Right lobe of liver (tissue), 6 donors: ENCODE measurements around the gene CNOT6L. TPM values are rescaled to one million over a fixed set of nuclear protein-coding genes. Genes with fewer than 3 reads are reported as not detected.

Experiments
- ATAC-seq, 4 donors: fragments of 200-7000 bp; cut with Tn5 transposase; one replicate each; pipeline ENCODE4 v1.9.1; 2020; ENCODE audit warnings: mild to moderate bottlenecking in 4 of 4, moderate library complexity in 4 of 4
- DNase-seq, 3 donors: peaks; one replicate each; pipeline ENCODE4 v3.0.0-alpha.2; 2020
- H3K27ac ChIP-seq, 3 donors: fragments of 200-600 bp; one replicate each; pipeline ENCODE4 v1.8.0; 2022
- H3K27me3 ChIP-seq, 2 donors: fragments of 200-600 bp; one replicate each; pipeline ENCODE4 v1.8.0; 2022
- H3K36me3 ChIP-seq, 4 donors: fragments of 200-600 bp; sonication (generic) in 1 of 4; one replicate each; pipeline versions ENCODE4 v1.5.1 to v1.8.0; 2017 to 2022; ENCODE audit warnings: control low read depth in 1 of 4
- H3K4me1 ChIP-seq, 4 donors: fragments of 200-600 bp; sonication (generic) in 1 of 4; one replicate each; pipeline versions ENCODE4 v1.5.1 to v1.8.0; 2017 to 2022; ENCODE audit warnings: control low read depth in 1 of 4
- H3K4me3 ChIP-seq, 3 donors: fragments of 200-600 bp; one replicate each; pipeline ENCODE4 v1.8.0; 2022
- H3K9me3 ChIP-seq, 4 donors: fragments of 200-600 bp; sonication (generic) in 1 of 4; one replicate each; pipeline versions ENCODE4 v1.5.1 to v1.8.0; 2017 to 2022; ENCODE audit warnings: control low read depth in 1 of 4
- POLR2A ChIP-seq: fragments of 450-650 bp; IDR thresholded peaks from one replicate; pipeline ENCODE4 v1.6.1; 2017; ENCODE audit warnings: antibody characterized with exemption, mild to moderate bottlenecking
- WGBS: methylation state at CpG from one replicate; pipeline ENCODE4 v1.1.6; 2018; ENCODE audit warnings: low coverage, low lambda C conversion rate; ENCODE audit not compliant: insufficient coverage; ENCODE audit errors: missing lambda C conversion rate; 5-methylcytosine and 5-hydroxymethylcytosine counted together
- intact Hi-C, 2 donors: fragments of 100-400 bp; cut with DNase I; formaldehyde crosslinking; loops; one replicate each; pipeline versions ENCODE4 v1.11.2 to v1.14.1; 2022
- total RNA-seq, 6 experiments: library from RNA; depleted of rRNA in 2 of 6; stranded (reverse); fragments of >200 nt in 2 of 6; fragmentation: NEBNext Ultra II Directional in 3 of 6; extraction: Animal tissue kit (Norgen Biotek cat#: 25700) in 3 of 6; gene quantifications; one replicate each; pipeline versions ENCODE4 v1.1.0 to v1.2.4, GENCODE V29; 2016 to 2023
- TF ChIP-seq, protein P1 (sequence below), 4 donors: fragments of 200-600 bp in 3 of 4; fragments of 450-650 bp in 1 of 4; IDR thresholded peaks; one replicate each; pipeline versions ENCODE4 v1.5.1 to v1.8.0; 2016 to 2022; ENCODE audit warnings: antibody characterized with exemption in 4 of 4, mild to moderate bottlenecking in 2 of 4
- donor health status: DM: no; HTN: yes; CAD: no.
- donor health status: DM: no; HTN: no; CAD: no.
- donor health status: DM: no; HTN: no; CAD: no.
- donor health status: DM: no; HTN: yes; CAD: no.
- donor health status: DM: no; HTN: yes; CAD: no.

CNOT6L gene
- total RNA-seq, 6 experiments from 2014 or later, result 9.1 to 38.1 (median 25.0) TPM

DNA sequence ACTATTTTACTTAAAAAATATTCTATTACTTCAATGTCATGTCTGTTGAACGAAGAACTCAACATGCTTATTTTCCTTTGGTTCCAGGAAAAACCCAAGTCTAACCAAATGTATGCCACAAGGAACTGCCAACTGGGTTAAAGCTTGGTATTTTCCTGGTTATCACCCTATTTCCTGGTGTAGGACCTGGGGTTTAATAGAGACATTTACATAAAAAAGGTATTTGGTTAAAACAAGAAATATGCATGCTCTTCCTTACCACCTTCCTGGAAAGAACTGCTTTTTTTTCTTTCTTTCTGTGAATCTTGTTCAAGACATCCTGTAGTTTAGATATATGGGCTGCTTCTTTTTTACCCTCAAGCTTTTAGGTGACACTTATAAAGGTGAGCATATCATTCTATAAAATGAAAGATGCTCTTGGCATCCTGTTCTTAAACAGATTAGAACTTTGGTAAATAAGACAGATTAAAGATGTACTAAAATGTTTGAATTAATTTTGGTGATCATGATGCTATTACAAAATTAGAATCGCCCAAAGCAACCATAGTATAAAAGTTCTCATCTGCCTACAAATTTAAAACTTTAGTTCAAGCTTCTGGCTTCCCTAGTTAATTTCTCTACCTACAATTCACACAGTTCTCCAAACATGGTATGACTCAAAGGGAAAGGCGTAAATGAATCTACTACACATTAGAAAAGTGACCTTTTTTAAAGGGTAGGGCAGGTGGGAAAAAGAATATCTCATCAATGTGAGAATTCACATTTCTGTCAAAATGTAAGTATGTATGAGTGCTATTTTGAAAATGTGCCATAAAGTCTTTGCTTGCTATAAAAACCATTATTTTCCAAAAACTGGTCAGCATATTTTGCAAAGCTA, 103.5 kb downstream of the CNOT6L start:
- H3K27ac ChIP-seq, result no peak overlapping the region
- H3K4me1 ChIP-seq, result peaks cover 0 to 6% (median 0%) of the 10 kb centered on the region in 4 donors
- H3K27me3 ChIP-seq, result no peaks in the 10 kb centered on the region
- ATAC-seq, result no peak
- 94% methylated on average over 3 of the region's 3 CpGs for WGBS
- intact Hi-C loops, result no loop called here
- DNase-seq, result no peak
- H3K9me3 ChIP-seq, result no peaks in the 10 kb centered on the region
- H3K36me3 ChIP-seq, result peaks cover 0 to 5% (median 0%) of the 10 kb centered on the region in 4 donors
- TF ChIP-seq, protein P1, sequence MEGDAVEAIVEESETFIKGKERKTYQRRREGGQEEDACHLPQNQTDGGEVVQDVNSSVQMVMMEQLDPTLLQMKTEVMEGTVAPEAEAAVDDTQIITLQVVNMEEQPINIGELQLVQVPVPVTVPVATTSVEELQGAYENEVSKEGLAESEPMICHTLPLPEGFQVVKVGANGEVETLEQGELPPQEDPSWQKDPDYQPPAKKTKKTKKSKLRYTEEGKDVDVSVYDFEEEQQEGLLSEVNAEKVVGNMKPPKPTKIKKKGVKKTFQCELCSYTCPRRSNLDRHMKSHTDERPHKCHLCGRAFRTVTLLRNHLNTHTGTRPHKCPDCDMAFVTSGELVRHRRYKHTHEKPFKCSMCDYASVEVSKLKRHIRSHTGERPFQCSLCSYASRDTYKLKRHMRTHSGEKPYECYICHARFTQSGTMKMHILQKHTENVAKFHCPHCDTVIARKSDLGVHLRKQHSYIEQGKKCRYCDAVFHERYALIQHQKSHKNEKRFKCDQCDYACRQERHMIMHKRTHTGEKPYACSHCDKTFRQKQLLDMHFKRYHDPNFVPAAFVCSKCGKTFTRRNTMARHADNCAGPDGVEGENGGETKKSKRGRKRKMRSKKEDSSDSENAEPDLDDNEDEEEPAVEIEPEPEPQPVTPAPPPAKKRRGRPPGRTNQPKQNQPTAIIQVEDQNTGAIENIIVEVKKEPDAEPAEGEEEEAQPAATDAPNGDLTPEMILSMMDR (IDR thresholded peaks at IDR 0.05), result no peak
- TF ChIP-seq POLR2A, result no peak
- no peak overlapping the region for H3K4me3 ChIP-seq

DNA sequence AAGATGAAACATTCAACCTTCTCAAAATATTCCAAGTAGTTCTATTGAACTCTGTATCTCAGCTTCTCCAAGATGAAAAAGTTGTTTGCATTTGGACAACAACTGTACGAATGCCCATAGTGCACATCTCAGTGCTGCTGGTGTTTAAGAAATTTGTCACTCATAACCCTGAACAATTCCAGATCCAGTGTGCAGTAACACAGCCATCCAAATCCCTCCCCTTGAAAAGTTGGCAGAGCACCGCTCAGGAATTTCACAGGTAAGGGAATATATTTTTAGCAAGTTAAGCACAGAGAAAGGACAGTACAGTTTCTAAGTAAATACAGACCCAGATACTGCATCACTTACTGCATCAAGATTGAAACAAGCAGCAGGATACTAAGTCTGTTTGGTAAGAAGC, 104.7 kb downstream of the CNOT6L start:
- H3K27me3 ChIP-seq, result no peaks in the 10 kb centered on the region
- DNase-seq (no peak), ATAC-seq (peak in 3 of 4 donors; percentile 28 to 65 (median 64))
- H3K27ac ChIP-seq, result no peak overlapping the region
- TF ChIP-seq, protein P1 (IDR thresholded peaks at IDR 0.05), result no peak
- no peak for TF ChIP-seq POLR2A
- WGBS, result 48% methylated on average over 2 of the region's 2 CpGs
- no peak overlapping the region for H3K4me3 ChIP-seq
- peaks cover 0 to 6% (median 0%) of the 10 kb centered on the region in 4 donors for H3K4me1 ChIP-seq
- H3K36me3 ChIP-seq, result no peaks in the 10 kb centered on the region
- H3K9me3 ChIP-seq, result no peaks in the 10 kb centered on the region
- intact Hi-C loops, result no loop called here

DNA sequence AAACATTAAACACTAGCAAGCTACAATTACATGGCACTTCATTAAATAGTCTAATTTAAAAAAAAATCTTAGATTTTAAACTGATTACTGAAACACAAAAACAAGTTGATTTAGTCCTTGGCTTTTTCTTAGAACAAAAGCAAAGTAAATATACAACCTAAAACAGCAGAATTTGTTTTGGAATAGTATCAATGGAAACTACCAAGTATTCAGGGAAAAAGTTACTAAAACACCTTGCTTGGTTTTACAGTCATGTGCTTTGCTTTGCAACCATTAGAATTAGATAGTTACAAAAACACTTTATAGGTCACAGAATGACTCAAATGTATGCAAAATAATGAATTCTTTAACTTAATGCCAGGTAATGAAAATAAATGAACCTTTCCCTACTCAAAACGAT, 105.3 kb downstream of the CNOT6L start:
- Histone ChIP-seq H3K27ac (no peak overlapping the region), H3K4me3 (no peak overlapping the region), H3K36me3 (no peaks in the 10 kb centered on the region), H3K27me3 (no peaks in the 10 kb centered on the region), H3K4me1 (peaks cover 0 to 6% (median 0%) of the 10 kb centered on the region in 4 donors), H3K9me3 (no peaks in the 10 kb centered on the region)
- TF ChIP-seq, protein P1 (IDR thresholded peaks at IDR 0.05), result no peak
- no peak for TF ChIP-seq POLR2A
- no peak for DNase-seq
- intact Hi-C loops, result no loop called here
- 41% methylated on average over 1 of the region's 1 CpG for WGBS
- ATAC-seq, result peak in 2 of 4 donors; percentile 31 to 33

DNA sequence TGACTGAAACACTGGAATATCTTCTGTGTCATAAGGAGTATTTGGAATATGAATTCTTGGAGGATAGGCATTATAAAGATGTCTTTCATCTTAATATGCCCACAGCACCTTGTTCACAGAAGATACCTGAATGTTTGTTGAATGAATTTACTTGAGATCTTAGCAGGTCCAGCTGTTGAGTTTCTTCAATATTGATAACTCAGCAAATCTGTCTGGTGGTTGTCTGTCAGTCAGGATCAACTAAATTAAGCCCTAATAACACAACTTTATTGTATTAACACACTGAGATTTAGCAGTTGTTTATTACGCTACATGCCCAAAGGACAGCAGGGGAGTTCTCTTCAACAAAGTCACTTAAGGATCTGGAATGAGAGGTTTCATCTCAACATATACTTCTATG, 106.5 kb downstream of the CNOT6L start:
- no peak overlapping the region for H3K27ac ChIP-seq
- H3K4me3 ChIP-seq, result no peak overlapping the region
- no peaks in the 10 kb centered on the region for H3K9me3 ChIP-seq
- no peaks in the 10 kb centered on the region for H3K36me3 ChIP-seq
- ATAC-seq (no peak), DNase-seq (no peak)
- H3K4me1 ChIP-seq, result peaks cover 0 to 6% (median 0%) of the 10 kb centered on the region in 4 donors
- no peaks in the 10 kb centered on the region for H3K27me3 ChIP-seq
- TF ChIP-seq POLR2A, result no peak
- TF ChIP-seq, protein P1 (IDR thresholded peaks at IDR 0.05), result no peak
- intact Hi-C loops, result no loop called here
- 82% methylated on average over 1 of the region's 1 CpG for WGBS
